SU-DHL-6 (cell line): ENCODE results near the gene CPA5.

Source experiments
- H2AFZ ChIP-seq: fragments of 200-600 bp; sonication (generic); 2 replicates; pipeline ENCODE4 v1.6.1; 2014; ENCODE audit warnings: low read depth, mild to moderate bottlenecking, moderate library complexity, mixed read lengths, antibody characterized with exemption, low read length; ENCODE audit not compliant: severe bottlenecking
- H3F3A ChIP-seq: fragments of 200-600 bp; shearing (Covaris generic); 2 replicates; pipeline ENCODE4 v1.6.0; 2016; ENCODE audit warnings: antibody characterized with exemption, mild to moderate bottlenecking; ENCODE audit not compliant: insufficient read depth
- H3K27ac ChIP-seq: fragments of 200-600 bp; sonication (generic); 2 replicates; pipeline ENCODE4 v1.5.1; 2016; ENCODE audit warnings: low read depth, mild to moderate bottlenecking, low read length, moderate library complexity, mixed read lengths
- H3K27me3 ChIP-seq: fragments of 200-600 bp; sonication (generic), shearing (Covaris generic); 2 replicates; pipeline ENCODE4 v1.6.0; 2014; ENCODE audit warnings: mild to moderate bottlenecking, low read length
- H3K36me3 ChIP-seq: fragments of 200-600 bp; sonication (generic); 2 replicates; pipeline ENCODE4 v1.6.1; 2014; ENCODE audit warnings: mild to moderate bottlenecking, low read length, mixed read lengths
- H3K4me2 ChIP-seq: fragments of 300-600, 200-600 bp; shearing (Covaris generic), sonication (generic); 2 replicates; pipeline ENCODE4 v1.6.0; 2014; ENCODE audit warnings: low read length, low read depth, mild to moderate bottlenecking; ENCODE audit not compliant: poor library complexity, severe bottlenecking
- H3K4me3 ChIP-seq: fragments of 200-600 bp; sonication (generic); 2 replicates; pipeline ENCODE4 v1.5.1; 2014; ENCODE audit warnings: antibody characterized with exemption, low read length, mild to moderate bottlenecking, mixed read lengths; ENCODE audit not compliant: insufficient read depth, poor library complexity, severe bottlenecking
- H3K79me2 ChIP-seq: fragments of 200-600 bp; sonication (generic); 2 replicates; pipeline ENCODE4 v1.6.1; 2014; ENCODE audit warnings: mild to moderate bottlenecking, low read length, moderate library complexity; ENCODE audit not compliant: insufficient read depth
- H3K9ac ChIP-seq: fragments of 200-600 bp; sonication (generic); 2 replicates; pipeline ENCODE4 v1.7.0; 2014; ENCODE audit warnings: mild to moderate bottlenecking, low read length
- H3K9me2 ChIP-seq: fragments of 200-600 bp; sonication (generic); replicated peaks from 2 replicates; pipeline ENCODE4 v1.6.1; 2014; ENCODE audit warnings: low read length; ENCODE audit not compliant: insufficient read depth
- H3K9me3 ChIP-seq: fragments of 200-600 bp; sonication (generic); 2 replicates; pipeline ENCODE4 v1.6.1; 2014; ENCODE audit warnings: low read length, mixed read lengths; ENCODE audit not compliant: insufficient read depth
- H4K20me1 ChIP-seq: fragments of 200-600 bp; sonication (generic); 2 replicates; pipeline ENCODE4 v1.6.1; 2014; ENCODE audit warnings: low read depth, mild to moderate bottlenecking, antibody characterized with exemption, low read length, moderate library complexity, mixed read lengths
- CTCF ChIP-seq: fragments of 200-600 bp; sonication (generic); IDR thresholded peaks from one replicate; pipeline ENCODE4 v1.5.1; 2017; ENCODE audit warnings: antibody characterized with exemption, mild to moderate bottlenecking, low read length, moderate library complexity; ENCODE audit not compliant: insufficient read depth, poor library complexity, severe bottlenecking
- EZH2phosphoT487 ChIP-seq: fragments of 200-600 bp; sonication (generic), shearing (Covaris generic); conservative IDR thresholded peaks from 2 replicates; pipeline ENCODE4 v1.6.1; 2018; ENCODE audit warnings: mild to moderate bottlenecking, antibody characterized with exemption, low read length, moderate library complexity, mixed read lengths

CPA5 gene

DNA sequence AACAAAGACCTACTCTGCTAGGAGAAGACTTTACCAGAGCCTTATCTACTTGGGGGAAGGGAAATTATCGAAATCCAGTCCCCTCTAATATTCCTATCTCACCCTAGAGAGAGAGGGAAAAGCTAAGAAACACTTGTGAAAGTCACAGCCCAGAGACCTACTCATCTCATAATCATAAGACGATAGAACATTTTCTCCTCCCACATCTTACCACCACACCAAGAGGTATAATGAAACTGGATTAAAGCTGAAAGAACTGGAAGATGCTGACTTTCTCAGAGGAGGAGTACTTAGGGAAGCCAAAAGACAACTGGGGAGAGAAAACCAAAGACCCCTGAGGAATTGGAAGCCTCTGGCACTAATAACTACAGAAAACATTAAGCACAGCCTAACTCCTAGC is 10.8 kb upstream of the CPA5 start:
- no peak overlapping the region for H3K27ac ChIP-seq
- TF ChIP-seq EZH2phosphoT487: no peak
- TF ChIP-seq CTCF: no peak
- no peaks in the 10 kb centered on the region for H3K9me3 ChIP-seq
- H3K27me3 ChIP-seq: no peaks in the 10 kb centered on the region
- H2AFZ ChIP-seq: no peak overlapping the region
- no peaks in the 10 kb centered on the region for H3F3A ChIP-seq
- no peaks in the 10 kb centered on the region for H3K79me2 ChIP-seq
- H3K36me3 ChIP-seq: no peaks in the 10 kb centered on the region
- H3K4me2 ChIP-seq: no peak overlapping the region
- no peak overlapping the region for H3K4me3 ChIP-seq
- H3K9ac ChIP-seq: no peak overlapping the region
- no peaks in the 10 kb centered on the region for H3K9me2 ChIP-seq
- no peaks in the 10 kb centered on the region for H4K20me1 ChIP-seq

DNA sequence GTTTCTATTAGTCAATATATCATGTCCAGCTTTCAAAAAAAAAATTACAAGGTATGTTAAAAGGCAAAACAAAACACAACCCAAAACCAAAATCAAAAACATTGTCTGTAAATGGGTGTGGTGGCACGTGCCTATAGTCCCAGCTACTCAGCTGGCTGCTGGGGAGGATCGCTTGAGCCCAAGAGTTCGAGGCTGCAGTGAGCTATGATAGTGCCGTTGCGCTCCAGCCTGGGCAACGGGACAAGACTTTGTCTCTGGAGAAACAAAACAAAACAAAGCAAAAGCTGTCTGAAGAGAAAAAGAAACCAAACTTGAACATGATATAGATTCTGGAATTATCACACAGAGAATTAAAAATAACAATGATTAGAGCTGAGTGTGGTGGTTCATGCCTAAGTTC is 10.3 kb upstream of the CPA5 start:
- Histone ChIP-seq H3K27me3 (no peaks in the 10 kb centered on the region), H3K36me3 (no peaks in the 10 kb centered on the region), H3F3A (no peaks in the 10 kb centered on the region), H2AFZ (no peak overlapping the region), H3K9me3 (no peaks in the 10 kb centered on the region), H3K79me2 (no peaks in the 10 kb centered on the region), H3K4me2 (no peak overlapping the region), H3K4me3 (no peak overlapping the region), H3K9me2 (no peaks in the 10 kb centered on the region), H4K20me1 (no peaks in the 10 kb centered on the region), H3K9ac (no peak overlapping the region), H3K27ac (no peak overlapping the region)
- no peak for TF ChIP-seq CTCF
- TF ChIP-seq EZH2phosphoT487: no peak

GRCh38 chr7:130337410-130337971 is 7.1 kb upstream of the CPA5 start:
- Histone ChIP-seq H3K9me2 (no peaks in the 10 kb centered on the region), H3K4me2 (no peak overlapping the region), H3K27me3 (no peaks in the 10 kb centered on the region), H3K9ac (no peak overlapping the region), H3K9me3 (no peaks in the 10 kb centered on the region), H3K4me3 (no peak overlapping the region), H3K36me3 (no peaks in the 10 kb centered on the region), H3K27ac (no peak overlapping the region), H2AFZ (no peak overlapping the region), H4K20me1 (no peaks in the 10 kb centered on the region), H3K79me2 (no peaks in the 10 kb centered on the region), H3F3A (no peaks in the 10 kb centered on the region)
- no peak for TF ChIP-seq EZH2phosphoT487

DNA sequence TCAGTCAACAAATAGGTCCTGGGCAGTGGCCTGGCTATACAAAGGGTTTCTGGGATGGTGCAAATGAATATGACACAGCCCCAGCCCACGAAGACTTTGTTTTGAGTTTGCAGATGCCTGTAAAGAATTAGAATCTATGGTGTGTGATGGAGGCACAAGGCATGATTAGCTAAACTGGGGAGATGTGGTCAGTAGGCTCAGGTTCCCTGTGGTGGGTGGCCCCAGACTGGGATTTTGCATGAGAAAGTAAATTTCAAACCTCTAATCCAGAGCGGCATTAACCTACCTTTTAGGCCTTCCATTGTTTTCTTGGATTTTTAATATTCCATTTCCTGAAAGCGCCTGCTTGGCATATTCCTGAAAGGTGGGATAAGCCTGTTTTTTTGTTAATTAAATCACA is 6.4 kb upstream of the CPA5 start:
- H4K20me1 ChIP-seq: no peaks in the 10 kb centered on the region
- H3K9me3 ChIP-seq: no peaks in the 10 kb centered on the region
- no peak overlapping the region for H2AFZ ChIP-seq
- H3K4me3 ChIP-seq: no peak overlapping the region
- H3K9me2 ChIP-seq: no peaks in the 10 kb centered on the region
- H3K79me2 ChIP-seq: no peaks in the 10 kb centered on the region
- H3K9ac ChIP-seq: no peak overlapping the region
- H3K36me3 ChIP-seq: no peaks in the 10 kb centered on the region
- no peaks in the 10 kb centered on the region for H3K27me3 ChIP-seq
- no peaks in the 10 kb centered on the region for H3F3A ChIP-seq
- TF ChIP-seq CTCF: no peak
- no peak for TF ChIP-seq EZH2phosphoT487
- no peak overlapping the region for H3K27ac ChIP-seq
- no peak overlapping the region for H3K4me2 ChIP-seq
